Measurements from ENCODE around the gene ITGA3. TPM values are rescaled to one million over a fixed set of nuclear protein-coding genes. Genes with fewer than 3 reads are reported as not detected.

ITGA3 gene
- total RNA-seq, 2 experiments from 2014 or later: 2.3 to 2.4 TPM

DNA sequence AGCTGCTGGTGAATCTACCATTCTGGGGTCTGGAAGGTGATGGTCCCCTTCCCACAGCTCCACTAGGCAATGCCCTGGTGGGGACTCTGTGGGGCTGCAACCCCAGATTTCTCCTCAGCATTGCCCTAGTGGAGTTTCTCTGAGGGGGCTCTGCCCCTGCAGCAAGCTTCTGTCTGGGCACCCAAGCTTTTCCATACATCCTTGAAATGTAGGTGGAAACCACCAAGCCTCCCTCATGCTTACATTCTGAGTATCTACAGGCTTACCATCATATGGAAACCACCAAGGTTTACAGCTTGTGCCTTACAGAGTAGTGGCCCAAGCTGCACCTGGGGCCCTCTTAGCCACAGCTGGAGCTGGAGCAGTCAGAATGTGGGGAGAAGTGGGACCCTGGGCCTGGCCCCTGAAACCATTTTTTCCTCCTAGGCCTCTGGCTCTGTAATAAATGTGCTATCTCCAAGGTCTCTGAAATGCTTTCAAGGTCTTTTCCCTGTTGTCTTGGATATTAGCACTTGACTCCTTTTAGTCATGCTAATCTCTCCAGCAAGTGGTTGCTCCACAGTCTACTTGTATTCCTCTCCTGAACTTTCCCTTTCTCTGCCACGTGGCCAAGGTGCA, 41.3 kb upstream of the ITGA3 start:
- Mint-ChIP-seq H3K9me3 (peaks cover 23% of the 10 kb centered on the region), H3K27me3 (peaks cover 55% of the 10 kb centered on the region), H3K4me3 (no peak overlapping the region), H3K4me1 (ENCODE audit: low read depth) (no peaks in the 10 kb centered on the region), H3K36me3 (ENCODE audit: low read depth) (peaks cover 12% of the 10 kb centered on the region), H3K27ac (no peak overlapping the region)
- Histone ChIP-seq H3K9me3 (ENCODE audit: control insufficient read depth in 1 of 2, insufficient read depth in 1 of 2, low read length in 2 of 2) (peaks cover 26 to 35% of the 10 kb centered on the region in 2 experiments), H3K27me3 (ENCODE audit: control insufficient read depth in 1 of 2, insufficient read depth in 2 of 2, low read length in 2 of 2) (peaks cover 13 to 21% of the 10 kb centered on the region in 2 experiments), H3K4me1 (ENCODE audit: insufficient read depth, low read length) (no peaks in the 10 kb centered on the region), H3K4me3 (ENCODE audit: low read length) (no peak overlapping the region), H3K27ac (ENCODE audit: low read depth in 1 of 2, low read length in 2 of 2) (no peak overlapping the region), H3K36me3 (ENCODE audit: insufficient read depth, low read length) (no peaks in the 10 kb centered on the region)
- intact Hi-C loops (cut with DNase I, micrococcal nuclease): no loop called here
- ChIA-PET CTCF (no interaction called here), POLR2A (no interaction called here)
- TF ChIP-seq, protein P1, sequence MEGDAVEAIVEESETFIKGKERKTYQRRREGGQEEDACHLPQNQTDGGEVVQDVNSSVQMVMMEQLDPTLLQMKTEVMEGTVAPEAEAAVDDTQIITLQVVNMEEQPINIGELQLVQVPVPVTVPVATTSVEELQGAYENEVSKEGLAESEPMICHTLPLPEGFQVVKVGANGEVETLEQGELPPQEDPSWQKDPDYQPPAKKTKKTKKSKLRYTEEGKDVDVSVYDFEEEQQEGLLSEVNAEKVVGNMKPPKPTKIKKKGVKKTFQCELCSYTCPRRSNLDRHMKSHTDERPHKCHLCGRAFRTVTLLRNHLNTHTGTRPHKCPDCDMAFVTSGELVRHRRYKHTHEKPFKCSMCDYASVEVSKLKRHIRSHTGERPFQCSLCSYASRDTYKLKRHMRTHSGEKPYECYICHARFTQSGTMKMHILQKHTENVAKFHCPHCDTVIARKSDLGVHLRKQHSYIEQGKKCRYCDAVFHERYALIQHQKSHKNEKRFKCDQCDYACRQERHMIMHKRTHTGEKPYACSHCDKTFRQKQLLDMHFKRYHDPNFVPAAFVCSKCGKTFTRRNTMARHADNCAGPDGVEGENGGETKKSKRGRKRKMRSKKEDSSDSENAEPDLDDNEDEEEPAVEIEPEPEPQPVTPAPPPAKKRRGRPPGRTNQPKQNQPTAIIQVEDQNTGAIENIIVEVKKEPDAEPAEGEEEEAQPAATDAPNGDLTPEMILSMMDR (IDR thresholded peaks at IDR 0.05): no peak
- DNase-seq (no peak), ATAC-seq (ENCODE audit: poor library complexity) (no peak)

DNA sequence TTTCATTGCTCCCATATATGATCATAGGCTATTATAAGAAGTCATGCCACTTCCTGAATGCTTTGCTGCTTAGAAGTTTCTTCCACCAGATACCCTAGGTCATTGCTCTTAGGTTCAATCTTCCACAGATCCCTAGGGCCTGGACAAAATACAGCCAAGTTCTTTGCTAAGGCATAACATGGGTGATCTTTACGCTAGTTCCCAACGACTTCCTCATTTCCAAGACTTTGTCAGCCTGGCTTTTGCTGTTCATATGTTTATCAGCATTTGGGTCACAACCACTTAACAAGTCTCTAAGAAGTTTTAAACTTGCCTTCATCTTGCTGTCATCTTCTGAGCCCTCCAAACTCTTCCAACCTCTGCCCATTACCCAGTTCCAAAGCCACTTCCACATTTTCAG, 40.8 kb upstream of the ITGA3 start:
- H3K9me3 ChIP-seq (ENCODE audit: control insufficient read depth in 1 of 2, insufficient read depth in 1 of 2, low read length in 2 of 2): peaks cover 22 to 35% of the 10 kb centered on the region in 2 experiments
- peaks cover 13 to 21% of the 10 kb centered on the region in 2 experiments for H3K27me3 ChIP-seq (ENCODE audit: control insufficient read depth in 1 of 2, insufficient read depth in 2 of 2, low read length in 2 of 2)
- DNase-seq: no peak
- Mint-ChIP-seq H3K4me3 (no peak overlapping the region), H3K27ac (no peak overlapping the region), H3K36me3 (ENCODE audit: low read depth) (peaks cover 12% of the 10 kb centered on the region), H3K4me1 (ENCODE audit: low read depth) (no peaks in the 10 kb centered on the region), H3K9me3 (peaks cover 22% of the 10 kb centered on the region), H3K27me3 (peaks cover 51% of the 10 kb centered on the region)
- ChIA-PET POLR2A (no interaction called here), CTCF (no interaction called here)
- no peak for ATAC-seq (ENCODE audit: poor library complexity)
- H3K4me1 ChIP-seq (ENCODE audit: insufficient read depth, low read length): no peaks in the 10 kb centered on the region
- H3K4me3 ChIP-seq (ENCODE audit: low read length): no peak overlapping the region
- H3K27ac ChIP-seq (ENCODE audit: low read depth in 1 of 2, low read length in 2 of 2): no peak overlapping the region
- intact Hi-C loops (cut with DNase I, micrococcal nuclease): no loop called here
- TF ChIP-seq, protein P1 (IDR thresholded peaks at IDR 0.05): no peak
- no peaks in the 10 kb centered on the region for H3K36me3 ChIP-seq (ENCODE audit: insufficient read depth, low read length)

DNA sequence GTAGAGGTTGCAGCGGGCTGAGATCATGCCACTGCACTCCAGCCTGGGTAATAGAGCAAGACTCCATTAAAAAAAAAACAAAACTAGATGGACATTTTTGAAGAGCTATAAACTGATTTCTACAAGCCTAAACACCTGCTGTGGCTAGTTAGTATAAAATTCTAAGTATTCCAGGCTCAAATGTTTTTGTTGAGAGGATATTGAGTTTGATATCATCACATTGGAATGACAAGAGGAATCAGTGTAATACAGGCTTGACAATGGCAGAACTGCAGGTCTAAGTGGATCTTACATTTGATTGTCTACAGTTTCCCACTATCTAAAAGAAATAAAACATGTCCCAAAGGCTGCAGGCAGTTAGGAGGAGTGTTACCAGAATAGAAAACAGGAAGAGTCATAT, 37.0 kb upstream of the ITGA3 start:
- no peak overlapping the region for H3K27ac Mint-ChIP-seq
- Histone ChIP-seq H3K4me3 (ENCODE audit: low read length) (no peak overlapping the region), H3K36me3 (ENCODE audit: insufficient read depth, low read length) (no peaks in the 10 kb centered on the region), H3K27me3 (ENCODE audit: control insufficient read depth in 1 of 2, insufficient read depth in 2 of 2, low read length in 2 of 2) (peaks cover 0 to 12% of the 10 kb centered on the region in 2 experiments), H3K9me3 (ENCODE audit: control insufficient read depth in 1 of 2, insufficient read depth in 1 of 2, low read length in 2 of 2) (peaks cover 14% of the 10 kb centered on the region in 2 experiments), H3K27ac (ENCODE audit: low read depth in 1 of 2, low read length in 2 of 2) (no peak overlapping the region), H3K4me1 (ENCODE audit: insufficient read depth, low read length) (no peaks in the 10 kb centered on the region)
- H3K4me1 Mint-ChIP-seq (ENCODE audit: low read depth): no peaks in the 10 kb centered on the region
- peaks cover 6% of the 10 kb centered on the region for H3K9me3 Mint-ChIP-seq
- POLR2A ChIA-PET: no interaction called here
- ATAC-seq (ENCODE audit: poor library complexity) (no peak), DNase-seq (no peak)
- no peak overlapping the region for H3K4me3 Mint-ChIP-seq
- H3K27me3 Mint-ChIP-seq: peaks cover 32% of the 10 kb centered on the region
- intact Hi-C loops (cut with DNase I, micrococcal nuclease): no loop called here
- CTCF ChIA-PET: no interaction called here
- TF ChIP-seq, protein P1 (IDR thresholded peaks at IDR 0.05): no peak
- peaks cover 7% of the 10 kb centered on the region for H3K36me3 Mint-ChIP-seq (ENCODE audit: low read depth)

Measured in CD4-positive, alpha-beta T cell (primary cell).